SK-N-SH (cell line): ENCODE data around the gene PHLPP1. TPM values are rescaled to one million over a fixed set of nuclear protein-coding genes. Genes with fewer than 3 reads are reported as not detected.

Experiments
- CTCF ChIA-PET: fragments of 300-600, 350-600 bp; formaldehyde crosslinking; extraction: SDS; loops from one replicate; lab custom pipeline; 2021; lab: Yijun Ruan, JAX
- POLR2A ChIA-PET: fragments of 350-600 bp; sonication (Branson Sonifier 250); formaldehyde crosslinking; extraction: SDS; loops from one replicate; lab custom pipeline; 2020; ENCODE audit warnings: antibody characterized with exemption, inconsistent platforms; lab: Yijun Ruan, JAX
- DNase-seq: peaks from one replicate; pipeline ENCODE4 v3.0.0; 2012
- H2AFZ ChIP-seq: fragments of 200-600 bp; sonication (generic); 2 replicates; pipeline ENCODE4 v1.8.1; 2016; ENCODE audit warnings: antibody characterized with exemption, mild to moderate bottlenecking, low read depth
- H3F3A ChIP-seq: fragments of 200-600 bp; sonication (generic); replicated peaks from 2 replicates; pipeline ENCODE3; 2016; ENCODE audit warnings: antibody characterized with exemption, mild to moderate bottlenecking; ENCODE audit not compliant: insufficient read depth
- H3K27ac ChIP-seq, 2 experiments: fragments of 200-500 bp in 1 of 2; fragments of 200-600 bp in 1 of 2; sonication (Bioruptor generic) in 1 of 2; sonication (generic), shearing (Covaris generic) in 1 of 2; 2 replicates each; pipeline versions ENCODE4 v1.5.1 to v1.6.1; 2014 to 2016; ENCODE audit warnings: low read depth in 2 of 2, inconsistent platforms in 1 of 2, low read length in 1 of 2, mild to moderate bottlenecking in 1 of 2, mixed read lengths in 1 of 2
- H3K27me3 ChIP-seq: fragments of 200-600 bp; sonication (generic), shearing (Covaris generic); 2 replicates; pipeline ENCODE4 v1.6.1; 2016; ENCODE audit warnings: mixed run types; ENCODE audit not compliant: insufficient read depth
- H3K36me3 ChIP-seq, 2 experiments: fragments of 200-500 bp in 1 of 2; fragments of 200-600 bp in 1 of 2; sonication (Bioruptor generic) in 1 of 2; sonication (generic) in 1 of 2; replicated peaks in 1 of 2; 2 replicates each; pipeline versions ENCODE3 to v1.5.1; 2014 to 2016; ENCODE audit warnings: low read length in 1 of 2, mild to moderate bottlenecking in 1 of 2; ENCODE audit not compliant: insufficient read depth in 2 of 2, control insufficient read depth in 1 of 2
- H3K4me1 ChIP-seq, 2 experiments: fragments of 200-500 bp in 1 of 2; fragments of 200-600 bp in 1 of 2; sonication (Bioruptor generic) in 1 of 2; sonication (generic), shearing (Covaris generic) in 1 of 2; 2 replicates each; pipeline versions ENCODE4 v1.5.1 to v1.6.1; 2014 to 2016; ENCODE audit warnings: low read depth in 1 of 2, low read length in 1 of 2, mixed run types in 1 of 2; ENCODE audit not compliant: insufficient read depth in 2 of 2, control insufficient read depth in 1 of 2
- H3K4me2 ChIP-seq: fragments of 200-600 bp; sonication (generic), shearing (Covaris generic); 2 replicates; pipeline ENCODE4 v1.6.1; 2017; ENCODE audit warnings: mixed run types
- H3K4me3 ChIP-seq, 2 experiments: fragments of 200-500 bp in 1 of 2; fragments of 200-600 bp in 1 of 2; sonication (Bioruptor generic) in 1 of 2; sonication (generic), shearing (Covaris generic) in 1 of 2; 2 replicates each; pipeline versions ENCODE4 v1.5.1 to v1.8.1; 2014 to 2016; ENCODE audit warnings: low read depth in 2 of 2, inconsistent platforms in 1 of 2, low read length in 1 of 2, mild to moderate bottlenecking in 1 of 2, mixed read lengths in 1 of 2, moderate library complexity in 1 of 2
- H3K79me2 ChIP-seq: fragments of 200-600 bp; sonication (generic); 2 replicates; pipeline ENCODE4 v1.8.1; 2017; ENCODE audit warnings: mild to moderate bottlenecking; ENCODE audit not compliant: insufficient read depth
- H3K9ac ChIP-seq: fragments of 200-600 bp; sonication (generic); 2 replicates; pipeline ENCODE4 v1.6.1; 2017; ENCODE audit warnings: mixed run types
- H3K9me2 ChIP-seq: fragments of 200-600 bp; sonication (generic); 2 replicates; pipeline ENCODE4 v1.6.1; 2017; ENCODE audit warnings: mixed run types
- H3K9me3 ChIP-seq: fragments of 200-600 bp; sonication (generic); 2 replicates; pipeline ENCODE4 v1.6.1; 2017; ENCODE audit warnings: mixed run types, mild to moderate bottlenecking, moderate library complexity
- H4K20me1 ChIP-seq: fragments of 200-600 bp; sonication (generic); 2 replicates; pipeline ENCODE4 v1.6.1; 2017; ENCODE audit warnings: mild to moderate bottlenecking, mixed run types; ENCODE audit not compliant: insufficient read depth
- GABPA ChIP-seq: IDR thresholded peaks from 2 replicates; pipeline ENCODE4 v1.4.0; 2012; ENCODE audit warnings: low read depth, mild to moderate bottlenecking
- JUND ChIP-seq: IDR thresholded peaks from 2 replicates; pipeline ENCODE4 v1.4.0; 2012
- MEF2A ChIP-seq: IDR thresholded peaks from 2 replicates; pipeline ENCODE4 v1.4.0; 2012; ENCODE audit warnings: low read depth, borderline replicate concordance
- MXI1 ChIP-seq: IDR thresholded peaks from 2 replicates; pipeline ENCODE4 v1.6.1; 2012; ENCODE audit warnings: mild to moderate bottlenecking, low read depth, low read length, improper control_type of control experiment
- POLR2AphosphoS5 ChIP-seq: IDR thresholded peaks from 2 replicates; pipeline ENCODE4 v1.6.1; 2012; ENCODE audit warnings: low read depth, low read length
- RCOR1 ChIP-seq: fragments of 150-350 bp; IDR thresholded peaks from 2 replicates; pipeline ENCODE4 v1.6.1; 2017; ENCODE audit warnings: antibody characterized with exemption, low read length
- REST ChIP-seq: IDR thresholded peaks from 2 replicates; pipeline ENCODE4 v1.6.1; 2012; ENCODE audit warnings: mild to moderate bottlenecking, low read depth, low read length, moderate library complexity
- TAF1 ChIP-seq: IDR thresholded peaks from 2 replicates; pipeline ENCODE4 v1.6.1; 2012; ENCODE audit warnings: low read depth, mild to moderate bottlenecking, low read length, moderate library complexity, borderline replicate concordance
- USF2 ChIP-seq: fragments of 150-350 bp; IDR thresholded peaks from 2 replicates; pipeline ENCODE4 v1.6.1; 2017; ENCODE audit warnings: antibody characterized with exemption, low read length, low read depth, borderline replicate concordance
- YY1 ChIP-seq: IDR thresholded peaks from 2 replicates; pipeline ENCODE4 v1.4.0; 2012; ENCODE audit warnings: low read depth, mild to moderate bottlenecking
- WGBS: methylation state at CpG from one replicate; pipeline ENCODE4 v1.1.6; 2017; ENCODE audit warnings: low lambda C conversion rate; 5-methylcytosine and 5-hydroxymethylcytosine counted together
- polyA plus RNA-seq, 3 experiments: library from polyadenylated mRNA; depleted of rRNA; stranded (reverse); fragments of >200 nt; gene quantifications; 2 replicates each; pipeline ENCODE4 v1.2.3, GENCODE V29; 2012

Gene PHLPP1
- polyA plus RNA-seq, 1 of the 3 experiments (the other 2 are of a cell fraction), result 4.6 TPM

GRCh38 chr18:62812242-62812641, 96.9 kb downstream of the PHLPP1 start:
- no peaks in the 10 kb centered on the region for H3K9me2 ChIP-seq
- no peak overlapping the region for H3K9ac ChIP-seq
- H3K4me1 ChIP-seq, result peaks cover 0 to 6% of the 10 kb centered on the region in 2 experiments; a peak in 1 of 4 replicates
- H2AFZ ChIP-seq, result no peak overlapping the region
- no peak overlapping the region for H3K4me2 ChIP-seq
- no peak overlapping the region for H3K27ac ChIP-seq
- 71% methylated on average over 3 of the region's 3 CpGs for WGBS
- no peaks in the 10 kb centered on the region for H3K9me3 ChIP-seq
- POLR2A ChIA-PET, result no interaction called here
- no peaks in the 10 kb centered on the region for H3K27me3 ChIP-seq
- H3K79me2 ChIP-seq, result peaks cover 6% of the 10 kb centered on the region; the same call in 1 of the 2 replicates
- no peak for DNase-seq
- H3F3A ChIP-seq, result no peaks in the 10 kb centered on the region
- no peaks in the 10 kb centered on the region for H3K36me3 ChIP-seq
- TF ChIP-seq RCOR1 (no peak), YY1 (no peak), USF2 (no peak), REST (no peak), MXI1 (no peak), POLR2AphosphoS5 (no peak), JUND (no peak), MEF2A (no peak), GABPA (no peak)
- no peaks in the 10 kb centered on the region for H4K20me1 ChIP-seq
- H3K4me3 ChIP-seq, result no peak overlapping the region
- CTCF ChIA-PET, result interaction anchor here (0.6 to 1.8 kb wide), 2 partner anchors 10 to 81 kb away, joined by 3 to 6 read pairs; no protein-coding TSS in a partner anchor

- no peaks in the 10 kb centered on the region for H3F3A ChIP-seq
- no peaks in the 10 kb centered on the region for H3K9me3 ChIP-seq
- no peaks in the 10 kb centered on the region for H3K9me2 ChIP-seq
- no peak overlapping the region for H3K4me3 ChIP-seq
- no peaks in the 10 kb centered on the region for H3K27me3 ChIP-seq
- no peak overlapping the region for H2AFZ ChIP-seq
- H3K4me2 ChIP-seq, result no peak overlapping the region
- H3K4me1 ChIP-seq, result peaks cover 0 to 6% of the 10 kb centered on the region in 2 experiments; a peak in 1 of 4 replicates
- H3K36me3 ChIP-seq, result no peaks in the 10 kb centered on the region
- TF ChIP-seq REST (no peak), YY1 (no peak), TAF1 (no peak)
- TF ChIP-seq, all 33 proteins: peak for 0
- ChIA-PET POLR2A (no interaction called here), CTCF (interaction anchor here (1.8 kb wide), 1 partner anchor 10 kb away, joined by 6 read pairs; no protein-coding TSS in a partner anchor)
- Histone ChIP-seq H3K79me2 (peaks cover 6% of the 10 kb centered on the region; the same call in 1 of the 2 replicates), H3K27ac (no peak overlapping the region), H4K20me1 (no peaks in the 10 kb centered on the region), H3K9ac (no peak overlapping the region)
- no peak for DNase-seq
These were observed 97.5 kb downstream of the PHLPP1 start for GRCh38 chr18:62812876-62813275.
